Activated B cell treated with CpG ODN at 0.5 μM for 24 hours (primary cell): ENCODE results near the gene ANO2. TPM values are rescaled to one million over a fixed set of nuclear protein-coding genes. Genes with fewer than 3 reads are reported as not detected.

ENCODE experiments used
- ATAC-seq: fragments of 200-7000 bp; cut with Tn5 transposase; one replicate; pipeline ENCODE4 v1.10.0; 2021; ENCODE audit warnings: low read depth, mild to moderate bottlenecking, moderate library complexity
- CTCF ChIA-PET: fragments of 350-600 bp; sonication (Branson Sonifier 250); formaldehyde crosslinking; loops from one replicate; lab custom pipeline; 2021; ENCODE audit warnings: antibody characterized with exemption; lab: Charles Lee
- POLR2A ChIA-PET: fragments of 350-600 bp; sonication (Branson Sonifier 250); formaldehyde crosslinking; loops from one replicate; lab custom pipeline; 2021; ENCODE audit warnings: antibody characterized with exemption; lab: Charles Lee
- DNase-seq: peaks from one replicate; pipeline ENCODE4 v3.0.0; 2022
- H3K27ac Mint-ChIP-seq: one replicate; pipeline ENCODE4 v1.8.0; 2020; ENCODE audit warnings: mixed read lengths
- H3K27me3 Mint-ChIP-seq: one replicate; pipeline ENCODE4 v1.8.0; 2021; ENCODE audit warnings: mixed read lengths
- H3K36me3 Mint-ChIP-seq: one replicate; pipeline ENCODE4 v1.8.0; 2021; ENCODE audit warnings: low read depth, mixed read lengths
- H3K4me1 Mint-ChIP-seq: one replicate; pipeline ENCODE4 v1.8.0; 2021; ENCODE audit warnings: mixed read lengths
- H3K4me3 Mint-ChIP-seq: one replicate; pipeline ENCODE4 v1.8.0; 2020; ENCODE audit warnings: mild to moderate bottlenecking, mixed read lengths
- H3K9me3 Mint-ChIP-seq: one replicate; pipeline ENCODE4 v1.8.0; 2020; ENCODE audit warnings: mixed read lengths
- intact Hi-C: fragments of 100-400 bp; cut with micrococcal nuclease; formaldehyde crosslinking; loops from one replicate; pipeline ENCODE4 v1.15.1; 2024
- total RNA-seq: library from RNA; stranded (reverse); gene quantifications from 2 replicates; pipeline ENCODE4 v1.2.3, GENCODE V29; 2022
- TF ChIP-seq, protein P1 (sequence below): fragments of 200-600 bp; IDR thresholded peaks from one replicate; pipeline ENCODE4 v1.8.0; 2022; ENCODE audit warnings: antibody characterized with exemption, mild to moderate bottlenecking

Gene ANO2
- total RNA-seq, 1 donor from 2014 or later, result not detected

DNA sequence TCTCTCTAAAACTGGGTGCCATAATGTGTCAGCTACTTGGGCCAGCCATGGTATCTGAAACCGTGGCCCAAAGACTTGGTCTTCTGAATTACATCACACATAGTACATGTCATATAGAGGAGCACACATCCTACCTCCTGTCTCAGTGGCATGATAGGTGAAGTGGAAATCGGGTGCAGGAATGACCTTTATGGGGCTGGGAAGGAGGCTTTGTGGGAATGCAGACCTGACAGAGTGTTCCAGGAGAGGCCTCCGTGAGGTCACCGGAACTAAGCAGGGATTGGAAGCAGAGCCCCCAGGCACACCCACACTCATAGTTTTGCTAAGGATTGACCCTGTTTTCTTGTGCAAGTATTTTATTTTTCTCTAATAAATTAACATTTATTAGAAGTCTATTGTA lies 430.5 kb downstream of the ANO2 start:
- POLR2A ChIA-PET, result no interaction called here

DNA sequence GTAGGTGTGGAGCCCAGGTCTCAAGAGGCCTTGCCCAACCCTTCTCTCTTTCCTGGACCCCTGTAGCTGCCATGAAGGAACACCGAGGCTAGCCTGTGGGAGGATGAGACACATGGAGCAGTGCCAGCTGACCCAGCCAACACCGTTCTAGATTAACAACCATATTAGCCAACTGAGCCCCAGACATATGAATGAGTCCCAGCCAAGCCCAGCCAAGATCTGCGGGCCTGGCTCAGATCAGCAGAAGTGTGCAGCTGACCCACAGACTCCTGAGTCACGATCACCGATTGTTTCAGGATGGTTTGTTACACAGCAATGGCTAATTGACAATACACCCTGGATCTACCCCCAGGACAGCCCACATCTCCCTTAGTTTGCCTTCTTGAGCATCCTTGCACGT lies 431.0 kb downstream of the ANO2 start:
- POLR2A ChIA-PET, result no interaction called here
- intact Hi-C loops, result loop anchor here (5.0 kb wide), 1 partner anchor 492 kb away; no protein-coding TSS in a partner anchor

More for the DNA sequence above, 430.5 kb downstream of the ANO2 start:
- CTCF ChIA-PET, result no interaction called here
- ATAC-seq, result no peak
- intact Hi-C loops, result loop anchor here (5.0 kb wide), 1 partner anchor 492 kb away; no protein-coding TSS in a partner anchor
- Mint-ChIP-seq H3K27ac (no peak overlapping the region), H3K4me1 (no peaks in the 10 kb centered on the region), H3K4me3 (no peak overlapping the region), H3K9me3 (no peaks in the 10 kb centered on the region), H3K27me3 (peaks cover 11% of the 10 kb centered on the region), H3K36me3 (no peaks in the 10 kb centered on the region)
- TF ChIP-seq, protein P1, sequence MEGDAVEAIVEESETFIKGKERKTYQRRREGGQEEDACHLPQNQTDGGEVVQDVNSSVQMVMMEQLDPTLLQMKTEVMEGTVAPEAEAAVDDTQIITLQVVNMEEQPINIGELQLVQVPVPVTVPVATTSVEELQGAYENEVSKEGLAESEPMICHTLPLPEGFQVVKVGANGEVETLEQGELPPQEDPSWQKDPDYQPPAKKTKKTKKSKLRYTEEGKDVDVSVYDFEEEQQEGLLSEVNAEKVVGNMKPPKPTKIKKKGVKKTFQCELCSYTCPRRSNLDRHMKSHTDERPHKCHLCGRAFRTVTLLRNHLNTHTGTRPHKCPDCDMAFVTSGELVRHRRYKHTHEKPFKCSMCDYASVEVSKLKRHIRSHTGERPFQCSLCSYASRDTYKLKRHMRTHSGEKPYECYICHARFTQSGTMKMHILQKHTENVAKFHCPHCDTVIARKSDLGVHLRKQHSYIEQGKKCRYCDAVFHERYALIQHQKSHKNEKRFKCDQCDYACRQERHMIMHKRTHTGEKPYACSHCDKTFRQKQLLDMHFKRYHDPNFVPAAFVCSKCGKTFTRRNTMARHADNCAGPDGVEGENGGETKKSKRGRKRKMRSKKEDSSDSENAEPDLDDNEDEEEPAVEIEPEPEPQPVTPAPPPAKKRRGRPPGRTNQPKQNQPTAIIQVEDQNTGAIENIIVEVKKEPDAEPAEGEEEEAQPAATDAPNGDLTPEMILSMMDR, result no peak
- DNase-seq, result no peak

DNA sequence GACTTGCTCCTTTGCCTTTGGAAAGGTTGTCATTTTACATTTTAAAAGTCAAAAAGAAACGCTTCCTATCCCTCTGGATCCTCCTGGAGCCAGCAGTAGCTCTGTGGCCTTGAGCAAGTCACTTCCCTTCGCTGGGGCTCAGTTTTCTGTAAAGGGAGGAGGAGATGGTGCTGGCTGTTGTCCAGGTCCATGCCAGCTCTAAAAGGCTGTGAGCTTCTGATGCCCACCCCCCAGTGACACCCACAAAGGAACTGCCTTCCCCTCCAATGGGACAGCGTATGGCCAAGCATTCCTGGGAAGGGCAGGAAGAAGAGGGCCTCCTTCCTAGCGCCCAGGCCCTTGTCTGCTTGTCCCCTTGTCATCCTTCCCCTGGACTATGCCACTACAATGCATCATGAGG lies 431.7 kb downstream of the ANO2 start:
- H3K4me1 Mint-ChIP-seq, result no peaks in the 10 kb centered on the region
- H3K36me3 Mint-ChIP-seq, result no peaks in the 10 kb centered on the region
- DNase-seq (no peak), ATAC-seq (no peak)
- no peak overlapping the region for H3K4me3 Mint-ChIP-seq
- TF ChIP-seq, protein P1, result no peak
- intact Hi-C loops, result loop anchor here (5.0 kb wide), 1 partner anchor 491 kb away; no protein-coding TSS in a partner anchor
- CTCF ChIA-PET, result no interaction called here
- peaks cover 11% of the 10 kb centered on the region for H3K27me3 Mint-ChIP-seq
- no peak overlapping the region for H3K27ac Mint-ChIP-seq
- H3K9me3 Mint-ChIP-seq, result no peaks in the 10 kb centered on the region
- POLR2A ChIA-PET, result no interaction called here

More for the DNA sequence above, 431.0 kb downstream of the ANO2 start:
- CTCF ChIA-PET, result no interaction called here
- TF ChIP-seq, protein P1, result no peak
- no peaks in the 10 kb centered on the region for H3K36me3 Mint-ChIP-seq
- H3K9me3 Mint-ChIP-seq, result no peaks in the 10 kb centered on the region
- DNase-seq, result no peak
- no peak for ATAC-seq
- no peak overlapping the region for H3K27ac Mint-ChIP-seq
- H3K4me1 Mint-ChIP-seq, result no peaks in the 10 kb centered on the region
- H3K27me3 Mint-ChIP-seq, result peaks cover 11% of the 10 kb centered on the region
- H3K4me3 Mint-ChIP-seq, result no peak overlapping the region

Other genes starting within 250 kb of the ANO2 start
- gene VWF, start 179.4 kb upstream of the ANO2 start, total RNA-seq, result not detected in 2 replicates